TTC549 (cell line): ENCODE measurements around the gene G3BP1.
"Not testable (repeated sequence)": the region's sequence is repeated elsewhere in the genome, so short reads cannot be mapped to it uniquely, and the experiment has no call there.

ENCODE experiments used
- FAIRE-seq: peaks from 2 replicates; lab custom pipeline; 2012; peaks lifted over from hg19 to GRCh38; lab: Jason Lieb, UNC

Gene G3BP1

GRCh38 chr5:151757233-151758140, 14.3 kb upstream of the G3BP1 start:
- no peak for FAIRE-seq

GRCh38 chr5:151758141-151758429, 13.7 kb upstream of the G3BP1 start:
- no peak for FAIRE-seq

DNA sequence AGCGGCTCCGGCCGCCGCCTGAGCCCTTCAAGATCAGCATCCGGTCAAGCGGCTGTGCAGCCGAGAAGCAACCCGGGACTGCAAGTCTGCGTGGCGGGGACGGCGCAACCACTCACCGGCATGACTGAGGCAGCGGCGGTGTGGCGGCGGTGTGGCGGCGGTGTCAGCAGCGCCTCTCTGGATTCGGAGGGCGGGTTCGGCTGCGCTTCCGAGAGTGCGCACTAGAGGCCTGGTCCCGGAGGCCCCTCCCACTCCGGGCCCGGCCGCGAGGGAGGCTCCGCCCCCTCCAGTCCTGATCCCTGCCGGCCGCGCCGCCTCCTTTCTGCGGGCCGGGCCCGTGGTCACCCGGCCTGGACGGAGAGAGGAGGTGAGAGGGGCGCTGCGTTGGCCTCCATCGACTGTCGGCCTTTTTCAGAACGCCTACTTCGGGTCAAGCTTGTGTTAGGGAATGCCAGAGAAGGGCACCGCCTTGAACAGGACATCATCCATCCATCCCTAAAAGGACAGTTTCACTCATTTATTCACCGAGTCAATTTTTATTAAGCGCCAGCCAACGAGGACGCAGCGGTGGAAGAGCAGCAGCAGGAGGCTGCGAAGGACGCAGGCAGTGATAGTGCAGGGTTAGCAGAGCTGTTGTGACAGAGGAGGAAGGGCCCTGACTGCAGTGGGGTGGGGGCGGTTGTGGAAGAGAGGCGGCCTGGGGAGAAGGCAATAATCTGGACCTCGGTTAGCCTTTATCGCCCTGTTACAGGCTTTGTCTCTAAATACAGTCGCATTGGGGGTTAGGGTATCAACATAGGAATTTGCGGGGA, 13.1 kb upstream of the G3BP1 start, which contains the start of gene ATOX1:
ATOX1 (minus strand) TSS at position 202 of the 812 bp plus-strand sequence; CDS start at position 122, 80 bp downstream.
- FAIRE-seq: no peak

DNA sequence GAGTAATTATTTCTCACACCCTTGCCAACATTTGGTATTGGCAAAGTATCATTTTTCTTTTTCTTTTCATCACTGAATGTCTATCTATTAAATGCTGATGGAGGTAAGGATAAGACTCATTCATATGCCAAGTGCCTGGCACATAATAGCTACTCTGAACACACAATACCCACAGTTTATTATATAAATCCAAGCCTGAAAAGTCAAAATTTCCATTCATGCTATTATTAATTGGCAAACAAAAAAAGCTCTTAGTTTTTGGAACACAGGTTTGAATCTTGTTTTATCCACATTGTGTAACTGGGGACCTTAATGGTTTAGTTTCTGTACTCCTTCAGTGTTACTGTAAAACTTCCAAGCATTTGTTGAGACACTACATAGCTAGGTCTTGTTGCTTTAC, 7.0 kb upstream of the G3BP1 start:
- no peak for FAIRE-seq

DNA sequence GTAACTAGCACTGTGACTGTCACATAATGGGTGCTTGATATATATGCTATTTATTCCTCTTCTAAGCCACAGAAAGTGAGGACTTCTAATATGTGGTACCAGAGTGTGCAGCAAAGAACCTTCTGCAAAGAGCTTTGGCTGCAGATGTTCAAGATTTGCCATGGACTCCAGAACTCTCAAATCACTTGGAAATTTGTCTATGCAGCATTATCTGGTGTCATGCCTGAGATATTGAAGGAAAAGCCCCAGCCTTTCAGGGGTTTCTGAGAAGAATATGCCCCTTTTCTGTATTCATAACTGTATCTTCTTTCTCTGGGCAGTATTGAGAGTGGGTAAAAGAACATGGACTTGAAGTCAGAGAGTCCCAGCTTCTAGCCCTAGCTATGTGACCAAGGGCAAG, 4.8 kb upstream of the G3BP1 start:
- FAIRE-seq: no peak

DNA sequence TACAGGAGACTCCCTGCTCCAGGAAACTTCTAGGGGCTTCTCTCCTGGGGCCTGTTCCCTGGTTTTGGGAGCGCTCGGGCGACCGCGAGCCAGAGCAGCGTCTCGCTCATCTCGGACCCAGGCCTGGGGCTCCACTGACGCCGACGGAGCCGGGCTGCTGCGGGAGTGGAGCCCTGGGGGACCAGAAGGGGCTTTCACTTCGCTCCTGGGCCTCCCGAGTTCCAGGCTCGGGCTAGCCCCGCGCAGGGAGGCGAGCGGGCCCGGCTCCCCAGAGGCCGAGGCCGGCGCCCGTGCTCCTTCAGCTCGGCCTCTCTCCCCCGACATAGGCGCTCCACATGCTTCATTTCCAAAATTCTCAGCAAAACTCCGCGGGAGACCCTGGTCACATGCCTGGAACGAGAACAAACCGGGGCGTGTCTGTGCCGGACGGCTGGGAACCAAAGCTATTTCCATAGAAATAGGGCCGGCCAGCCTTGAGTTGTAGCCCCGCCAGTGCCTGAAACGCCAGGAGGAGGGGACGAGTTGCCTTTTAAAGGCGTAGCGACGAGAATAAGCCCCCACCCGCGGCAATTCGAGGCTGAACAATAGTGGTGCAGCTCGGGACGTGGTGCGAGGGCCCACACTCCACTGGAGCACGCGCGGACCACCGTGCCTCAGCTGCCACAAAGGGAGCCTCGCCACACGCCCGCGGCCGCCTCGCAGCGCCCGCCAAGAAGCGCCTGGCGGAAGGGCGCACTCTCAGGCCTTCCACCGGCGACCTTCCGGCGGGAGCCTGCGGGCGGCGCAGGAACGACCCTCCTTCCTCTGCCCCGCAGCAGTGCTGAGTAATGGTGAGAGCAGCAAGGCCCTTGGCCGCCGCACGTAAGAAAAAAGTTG, 1.1 kb upstream of the G3BP1 start:
- FAIRE-seq: no peak

GRCh38 chr5:151772029-151772845, 483 bp downstream of the G3BP1 start:
- no peak for FAIRE-seq

GRCh38 chr5:151772846-151773561, 1.2 kb downstream of the G3BP1 start:
- no peak for FAIRE-seq

- no peak for FAIRE-seq
Measured at GRCh38 chr5:151773951-151774350, 2.2 kb downstream of the G3BP1 start.

DNA sequence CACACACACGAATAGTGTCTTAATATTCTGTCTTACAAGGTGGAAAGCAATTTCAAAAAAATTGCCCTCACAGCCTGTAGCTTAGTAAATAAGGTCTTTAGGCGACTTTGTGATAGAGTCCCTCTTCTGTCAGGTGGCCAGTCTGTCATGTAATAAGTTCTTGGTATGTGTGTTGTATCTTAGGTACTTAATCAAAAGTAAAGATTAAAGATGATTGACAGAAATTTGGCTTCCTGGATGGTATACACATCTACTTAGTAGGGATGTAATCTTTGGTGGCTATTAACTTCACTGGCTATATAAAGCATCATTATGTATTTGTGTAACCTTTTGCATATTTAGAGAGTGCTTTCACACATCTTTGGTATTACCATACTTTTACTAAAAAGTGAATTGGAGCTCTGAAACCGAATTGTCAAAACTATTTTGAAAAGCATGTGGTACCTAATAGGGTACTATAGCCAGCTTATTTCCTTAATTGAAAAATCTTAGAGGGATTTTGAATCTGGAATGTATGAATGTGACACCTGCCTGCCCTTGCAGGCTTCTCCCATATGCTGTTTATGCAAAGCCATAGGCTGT, 3.4 kb downstream of the G3BP1 start:
- no peak for FAIRE-seq

DNA sequence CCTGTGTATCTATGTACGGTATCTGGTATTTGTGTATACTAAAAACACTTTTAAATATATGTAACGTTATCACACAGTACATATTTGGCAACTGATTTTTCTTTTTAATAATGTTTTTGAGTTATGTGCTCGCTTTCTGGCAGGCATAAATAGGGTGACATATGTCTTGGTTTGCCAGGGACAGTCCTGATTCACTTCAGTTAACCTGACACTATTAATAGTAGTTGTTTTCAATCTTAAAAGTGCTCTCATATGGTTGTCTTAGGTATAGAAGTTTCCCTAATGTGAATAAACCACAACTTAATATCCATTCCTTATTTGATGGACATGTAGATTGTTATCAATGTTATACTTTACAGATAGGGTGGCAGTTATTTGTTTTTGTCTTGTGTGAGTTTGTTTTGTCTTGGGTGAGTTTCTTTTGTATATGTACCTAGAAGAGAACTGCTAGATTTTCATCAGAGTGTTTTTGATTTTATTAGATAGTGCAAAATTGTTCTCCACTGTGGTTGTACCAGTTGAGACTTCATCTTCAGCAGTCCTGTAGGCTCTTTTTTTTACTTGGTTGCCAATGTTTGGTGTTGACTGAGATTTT, 7.9 kb downstream of the G3BP1 start:
- FAIRE-seq: no peak

GRCh38 chr5:151780348-151780747, 8.6 kb downstream of the G3BP1 start:
- FAIRE-seq: no peak

- FAIRE-seq: no peak
Measured at GRCh38 chr5:151781201-151781600, 9.4 kb downstream of the G3BP1 start.

GRCh38 chr5:151783664-151784063, 11.9 kb downstream of the G3BP1 start:
- not testable (repeated sequence) for FAIRE-seq

GRCh38 chr5:151784141-151784540, 12.4 kb downstream of the G3BP1 start:
- FAIRE-seq: no peak

GRCh38 chr5:151786468-151786867, 14.7 kb downstream of the G3BP1 start:
- no peak for FAIRE-seq

GRCh38 chr5:151787817-151788216, 16.1 kb downstream of the G3BP1 start:
- FAIRE-seq: no peak

- no peak for FAIRE-seq
Measured at GRCh38 chr5:151793358-151793757, 21.6 kb downstream of the G3BP1 start.

GRCh38 chr5:151795426-151795825, 23.7 kb downstream of the G3BP1 start:
- no peak for FAIRE-seq

DNA sequence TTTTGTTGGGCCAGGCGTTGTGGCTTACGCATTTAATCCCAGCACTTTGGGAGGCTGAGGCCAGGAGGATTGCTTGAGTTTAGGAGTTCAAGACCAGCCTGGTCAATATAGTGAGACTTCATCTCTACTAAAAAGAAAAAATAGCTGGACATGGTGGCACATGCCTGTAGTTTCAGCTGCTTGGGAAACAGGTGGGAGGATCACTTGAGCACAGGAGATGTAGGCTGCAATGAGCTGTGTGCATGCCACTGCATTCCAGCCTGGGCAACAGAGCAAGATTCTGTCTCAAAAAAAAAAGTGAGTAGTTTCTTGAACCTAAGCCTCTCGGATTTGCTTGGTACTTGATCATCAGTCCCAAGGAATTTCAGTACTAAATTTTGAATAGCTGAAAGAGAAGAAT, 26.9 kb downstream of the G3BP1 start:
- FAIRE-seq: no peak
